Endometrium (tissue), 2 donors: ENCODE measurements around the gene IGF1.

Experiments
- FAIRE-seq: peaks from 2 replicates; lab custom pipeline; 2012; peaks lifted over from hg19 to GRCh38; lab: Jason Lieb, UNC
- donor health status: control.
- donor health status: control.

The IGF1 gene

GRCh38 chr12:102426599-102427542 is 53.5 kb downstream of the IGF1 start:
- FAIRE-seq = no peak

DNA sequence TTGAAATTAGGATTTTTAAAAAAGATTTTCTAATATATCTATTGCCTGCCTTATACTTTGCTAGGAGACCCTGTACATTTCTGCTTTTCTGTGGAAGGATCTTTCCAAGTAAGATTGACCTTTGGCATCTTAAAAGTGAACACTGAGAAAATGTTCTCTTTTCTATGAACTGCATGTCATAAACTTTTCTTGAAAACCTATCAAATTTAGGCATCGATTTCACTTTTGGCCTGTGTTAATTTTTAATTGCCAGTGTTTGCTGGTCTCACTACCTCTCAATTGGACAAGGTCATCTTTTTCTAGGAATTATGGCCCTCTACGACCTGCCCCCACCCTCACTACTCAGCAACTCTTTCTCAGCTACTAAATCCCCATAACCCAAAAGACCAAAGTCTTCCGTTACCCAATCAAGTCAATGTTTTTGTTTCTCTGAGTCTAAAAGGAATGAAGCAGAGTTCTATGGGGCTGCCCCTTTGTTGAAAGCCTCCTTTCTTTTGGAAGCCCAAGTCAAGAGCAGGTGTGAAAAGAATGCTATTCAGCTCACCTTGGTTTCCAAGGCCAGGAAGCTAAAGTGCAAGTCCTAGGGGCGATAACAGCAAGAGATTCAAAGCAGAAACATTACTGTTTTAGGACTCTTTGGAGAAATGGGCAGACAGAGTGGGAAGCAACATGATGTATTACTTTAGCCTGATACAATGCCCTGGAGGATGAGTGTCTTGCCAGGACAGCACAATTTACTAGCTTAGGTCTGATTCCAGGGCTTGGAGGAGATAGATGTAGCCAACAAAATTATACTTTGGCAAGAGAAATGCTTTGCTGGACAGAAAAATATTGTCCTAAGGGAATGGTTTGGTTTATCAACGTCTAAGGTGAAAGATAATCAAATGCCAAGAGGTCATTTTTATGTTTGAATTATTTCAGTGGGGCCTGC is 55.0 kb downstream of the IGF1 start:
- no peak for FAIRE-seq

DNA sequence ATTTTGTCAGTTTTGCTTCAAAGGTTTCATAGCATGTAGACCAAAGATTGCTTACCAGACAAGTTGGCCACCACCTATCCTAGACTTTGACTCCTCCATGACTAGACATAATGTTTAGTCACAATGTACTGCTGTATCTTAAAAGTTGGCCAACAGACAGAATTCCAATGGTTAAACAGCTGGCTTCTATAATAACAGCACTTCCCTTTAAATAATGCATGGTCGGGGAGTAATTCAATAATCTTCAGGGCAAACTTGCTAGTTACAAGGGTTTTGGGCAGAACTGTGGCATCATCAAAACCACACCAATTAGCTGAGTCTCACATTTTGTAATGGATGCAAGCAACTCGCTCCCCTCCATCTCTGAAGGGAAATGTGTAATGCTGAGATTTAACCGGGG is 56.9 kb downstream of the IGF1 start:
- no peak for FAIRE-seq

GRCh38 chr12:102421802-102422583 is 58.4 kb downstream of the IGF1 start:
- no peak for FAIRE-seq

DNA sequence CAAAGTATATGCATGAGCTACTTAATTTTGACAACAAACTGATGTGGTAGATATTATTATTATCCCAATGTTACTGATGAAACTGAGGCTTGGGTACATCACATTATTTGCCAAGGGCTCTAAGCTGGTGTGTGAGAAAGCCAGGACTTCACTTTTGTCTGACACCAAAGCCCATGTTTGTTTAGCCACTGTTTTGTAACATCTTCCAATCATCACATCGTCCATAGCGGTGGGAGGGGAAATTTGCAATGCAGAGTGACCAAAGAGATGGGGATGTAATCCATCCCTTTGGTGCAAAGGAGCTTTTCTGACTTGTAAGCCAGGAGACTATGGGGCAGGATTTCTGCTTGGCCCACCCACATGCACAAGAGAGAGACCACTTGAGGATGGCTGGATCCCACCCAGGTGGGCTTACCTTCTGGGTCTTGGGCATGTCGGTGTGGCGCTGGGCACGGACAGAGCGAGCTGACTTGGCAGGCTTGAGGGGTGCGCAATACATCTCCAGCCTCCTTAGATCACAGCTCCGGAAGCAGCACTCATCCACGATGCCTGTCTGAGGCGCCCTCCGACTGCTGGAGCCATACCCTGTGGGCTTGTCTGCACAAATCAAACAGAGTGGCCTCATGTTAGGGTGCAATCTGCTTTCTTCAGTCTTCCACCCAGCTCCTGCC is 61.1 kb downstream of the IGF1 start:
- FAIRE-seq = no peak

- FAIRE-seq = no peak
These were observed 63.3 kb downstream of the IGF1 start for GRCh38 chr12:102417055-102417454.

GRCh38 chr12:102415515-102415914 is 64.8 kb downstream of the IGF1 start:
- FAIRE-seq = no peak

DNA sequence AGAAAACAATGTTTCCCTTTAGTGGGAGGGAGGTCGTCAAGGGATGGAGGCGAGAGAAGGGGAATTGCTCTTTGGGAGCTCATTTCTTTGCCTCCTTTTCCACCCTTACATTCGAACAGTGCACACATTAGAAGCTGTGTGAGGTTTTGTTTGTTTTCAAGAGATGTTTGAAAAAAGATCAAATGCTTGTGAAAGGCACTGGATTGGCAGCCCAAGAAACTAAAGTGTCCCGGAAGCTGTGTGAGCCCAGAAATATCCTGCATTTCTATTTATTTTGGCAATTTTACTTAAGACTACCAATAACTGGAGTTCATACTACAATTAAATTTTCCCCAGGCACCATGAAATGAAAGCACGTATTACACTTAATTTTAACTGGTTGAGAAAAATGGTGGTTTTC is 67.0 kb downstream of the IGF1 start:
- FAIRE-seq = no peak

DNA sequence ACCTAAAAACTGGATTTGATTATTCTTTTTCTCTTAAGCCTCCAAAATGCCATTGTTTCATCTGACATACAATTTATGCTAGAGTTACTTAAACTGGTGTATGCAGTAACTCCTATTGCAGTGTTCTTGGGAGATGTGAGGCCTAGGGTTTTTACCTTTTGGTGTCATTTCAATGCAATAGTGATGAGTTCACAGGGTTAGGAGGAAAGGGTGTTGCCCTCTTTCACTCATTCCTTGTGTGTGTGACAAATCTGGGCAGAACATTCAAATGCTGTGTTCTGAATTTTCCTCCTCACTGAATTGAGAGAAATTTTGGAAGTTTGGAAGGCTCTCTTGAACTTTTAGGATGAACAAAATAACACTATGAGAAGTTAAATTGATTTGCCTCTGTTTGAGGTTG is 69.9 kb downstream of the IGF1 start:
- no peak for FAIRE-seq

GRCh38 chr12:102408487-102409297 is 71.7 kb downstream of the IGF1 start:
- no peak for FAIRE-seq

GRCh38 chr12:102407776-102408486 is 72.4 kb downstream of the IGF1 start:
- no peak for FAIRE-seq

- peak; percentile 46 for FAIRE-seq
These were observed 74.3 kb downstream of the IGF1 start for GRCh38 chr12:102406033-102406584.

GRCh38 chr12:102401087-102401486 is 79.3 kb downstream of the IGF1 start:
- FAIRE-seq = no peak

DNA sequence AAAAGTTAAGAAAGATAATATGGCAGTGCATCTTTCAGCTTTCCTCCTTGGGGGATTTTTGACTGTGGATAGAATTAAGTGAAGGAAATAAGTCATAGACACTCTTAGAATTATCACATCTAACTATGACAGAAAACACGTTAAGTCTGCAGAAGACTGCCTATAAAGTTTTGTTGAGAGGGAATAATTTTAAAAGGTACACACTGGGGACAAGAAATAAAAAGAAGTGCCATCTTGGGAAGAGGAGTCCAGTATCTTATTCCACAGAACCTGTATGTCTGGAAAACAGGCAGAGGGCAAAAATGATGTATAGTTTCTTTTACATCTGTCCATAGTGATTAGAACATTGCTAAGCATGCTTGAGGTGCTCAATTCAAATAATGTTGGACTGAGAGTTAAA is 80.7 kb downstream of the IGF1 start:
- no peak for FAIRE-seq

- FAIRE-seq = no peak
These were observed 84.1 kb downstream of the IGF1 start for GRCh38 chr12:102396276-102396675.

GRCh38 chr12:102394200-102394599 is 86.2 kb downstream of the IGF1 start:
- no peak for FAIRE-seq

GRCh38 chr12:102390068-102390467 is 90.3 kb downstream of the IGF1 start:
- FAIRE-seq = no peak

DNA sequence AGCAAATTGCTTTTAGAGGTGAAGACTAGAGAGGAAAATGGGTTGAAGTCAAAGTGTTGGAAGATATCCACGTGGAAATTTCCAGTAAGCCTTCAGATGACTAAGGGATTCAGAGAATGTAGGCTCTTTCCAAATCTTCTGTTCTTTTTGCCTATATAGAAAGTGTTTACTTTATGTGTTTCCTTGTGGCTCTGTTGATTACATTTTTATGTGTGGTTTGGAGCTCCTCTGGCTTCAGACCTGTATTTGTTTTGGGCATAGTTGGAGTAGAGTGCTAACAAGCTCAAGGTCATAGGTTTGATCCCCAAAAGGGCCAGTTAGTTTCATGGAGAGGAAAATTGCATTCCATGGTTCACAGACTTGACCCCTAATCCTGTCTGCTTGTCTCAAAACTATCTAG is 91.9 kb downstream of the IGF1 start:
- no peak for FAIRE-seq

- FAIRE-seq = no peak
These were observed 95.0 kb downstream of the IGF1 start for GRCh38 chr12:102385343-102385742.
